Uterus (tissue), 2 donors: ENCODE data around the gene ARG1.

ENCODE experiments used
- CTCF ChIP-seq, 4 experiments: fragments of 200-600 bp in 2 of 4; fragments of 450-650 bp in 2 of 4; sonication (generic) in 2 of 4; IDR thresholded peaks; one replicate each; pipeline ENCODE4 v1.5.1; 2016 to 2019; ENCODE audit warnings: antibody characterized with exemption in 4 of 4, mild to moderate bottlenecking in 2 of 4, moderate library complexity in 1 of 4
- POLR2A ChIP-seq, 2 donors: fragments of 450-650 bp; IDR thresholded peaks; one replicate each; pipeline ENCODE4 v1.6.1; 2016; ENCODE audit warnings: antibody characterized with exemption in 2 of 2, mild to moderate bottlenecking in 1 of 2, moderate library complexity in 1 of 2

GRCh38 chr6:131565056-131565455 lies 8.0 kb upstream of the ARG1 start:
- TF ChIP-seq POLR2A (IDR thresholded peaks at IDR 0.05) (no peak), CTCF (IDR thresholded peaks at IDR 0.05) (no peak)
